A673 (cell line): ENCODE data around the gene TAGLN. TPM values are rescaled to one million over a fixed set of nuclear protein-coding genes. Genes with fewer than 3 reads are reported as not detected.

ENCODE experiments used
- BruUV-seq: library from RNA; stranded (reverse); fragments of 400-500 nt; replicated peaks from 2 replicates; lab custom pipeline; 2021; lab: Mats Ljungman, UMichigan
- CTCF ChIA-PET: fragments of 300-600 bp; sonication (Branson Sonifier 250); formaldehyde crosslinking; loops from one replicate; lab custom pipeline; 2022; ENCODE audit warnings: antibody characterized with exemption; lab: Charles Lee
- POLR2A ChIA-PET: fragments of 300-600 bp; sonication (Branson Sonifier 250); formaldehyde crosslinking; loops from one replicate; lab custom pipeline; 2022; ENCODE audit warnings: antibody characterized with exemption; ENCODE audit not compliant: low non-redundant PET; lab: Charles Lee
- DNase-seq: peaks from one replicate; pipeline ENCODE4 v3.0.0-alpha.2; 2015; ENCODE audit warnings: low spot score
- H3K27ac ChIP-seq: fragments of 200-600 bp; sonication (generic); 2 replicates; pipeline ENCODE4 v1.5.1; 2016; ENCODE audit warnings: mixed run types, low read depth, mild to moderate bottlenecking, mixed read lengths, antibody characterized with exemption, low read length; ENCODE audit not compliant: poor library complexity, severe bottlenecking
- H3K27me3 ChIP-seq: fragments of 200-600 bp; sonication (generic); replicated peaks from 2 replicates; pipeline ENCODE4 v1.6.1; 2017; ENCODE audit warnings: mixed run types, low read depth, mild to moderate bottlenecking, mixed read lengths, antibody characterized with exemption, low read length; ENCODE audit not compliant: insufficient read depth, poor library complexity
- H3K36me3 ChIP-seq: fragments of 200-600 bp; sonication (generic); 2 replicates; pipeline ENCODE4 v1.6.1; 2016; ENCODE audit warnings: mixed run types, mild to moderate bottlenecking, mixed read lengths, antibody characterized with exemption, low read length; ENCODE audit not compliant: insufficient read depth, poor library complexity, severe bottlenecking
- H3K4me1 ChIP-seq: fragments of 200-600 bp; sonication (generic); 2 replicates; pipeline ENCODE4 v1.6.1; 2017; ENCODE audit warnings: mixed run types, mild to moderate bottlenecking, mixed read lengths, antibody characterized with exemption, low read length; ENCODE audit not compliant: insufficient read depth, poor library complexity, severe bottlenecking
- H3K4me3 ChIP-seq: fragments of 200-600 bp; sonication (generic); 2 replicates; pipeline ENCODE4 v1.5.1; 2016; ENCODE audit warnings: low read depth, mixed run types, mild to moderate bottlenecking, mixed read lengths, low read length; ENCODE audit not compliant: poor library complexity, severe bottlenecking
- H3K9me3 ChIP-seq: fragments of 200-600 bp; sonication (generic); 2 replicates; pipeline ENCODE4 v1.6.1; 2016; ENCODE audit warnings: mixed run types, low read depth, mild to moderate bottlenecking, mixed read lengths, antibody characterized with exemption, low read length; ENCODE audit not compliant: poor library complexity, severe bottlenecking
- EZH2 ChIP-seq: fragments of 200-600 bp; sonication (generic); IDR thresholded peaks from 2 replicates; pipeline ENCODE4 v1.6.1; 2017; ENCODE audit warnings: borderline replicate concordance, low read depth, mild to moderate bottlenecking, mixed read lengths, antibody characterized with exemption, low read length; ENCODE audit not compliant: poor library complexity, severe bottlenecking
- intact Hi-C: fragments of 100-400 bp; cut with micrococcal nuclease; formaldehyde crosslinking; loops from one replicate; pipeline ENCODE4 v1.10.0; 2022; ENCODE audit not compliant: unreplicated experiment
- total RNA-seq: library from RNA; stranded (reverse); gene quantifications from 2 replicates; pipeline ENCODE4 v1.2.3, GENCODE V29; 2021
- TF ChIP-seq, protein P1 (sequence below): fragments of 300-800, 200-600 bp; sonication (generic); conservative IDR thresholded peaks from 2 replicates; pipeline ENCODE4 v1.5.1; 2017; ENCODE audit warnings: low read depth, mild to moderate bottlenecking, antibody characterized with exemption, low read length, moderate library complexity, mixed read lengths

The TAGLN gene
- total RNA-seq, 1 experiment from 2014 or later, result 27.2 TPM

DNA sequence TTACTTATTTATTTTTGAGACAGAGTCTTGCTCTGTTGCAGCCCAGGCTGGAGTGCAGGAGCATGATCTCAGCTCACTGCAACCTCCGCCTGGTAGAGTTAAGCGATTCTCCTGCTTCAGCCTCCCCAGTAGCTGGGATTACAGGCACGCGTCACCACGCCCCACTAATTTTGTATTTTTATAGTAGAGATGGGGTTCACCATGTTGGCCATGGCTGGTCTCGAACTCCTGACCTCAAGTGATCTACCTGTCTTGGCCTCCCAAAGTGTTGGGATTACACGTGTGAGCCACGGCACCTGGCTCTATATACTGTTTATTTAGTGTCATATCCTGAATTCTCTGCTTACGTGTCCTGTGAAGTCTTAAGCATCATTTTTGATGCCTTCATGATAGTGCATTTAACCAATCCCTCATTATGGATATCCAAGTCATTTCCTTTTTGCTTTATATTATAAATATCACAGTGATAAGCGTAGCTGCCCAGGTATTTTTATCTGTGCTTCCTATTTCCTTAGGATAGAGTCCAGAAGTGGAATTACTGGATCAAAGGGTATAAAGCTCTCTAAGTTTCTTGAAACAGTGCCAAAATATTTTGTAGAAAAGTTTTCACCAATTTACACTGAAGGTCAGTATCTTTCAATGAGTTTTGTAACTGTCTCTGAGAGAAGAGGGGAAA is 21.5 kb upstream of the TAGLN start:
- Histone ChIP-seq H3K27me3 (no peaks in the 10 kb centered on the region), H3K27ac (peak overlapping the region; percentile 81), H3K9me3 (no peaks in the 10 kb centered on the region), H3K4me1 (peaks cover 29% of the 10 kb centered on the region), H3K36me3 (no peaks in the 10 kb centered on the region), H3K4me3 (peak overlapping the region; percentile 70)
- ChIA-PET CTCF (interaction anchor here (0.6 to 1.1 kb wide), 3 partner anchors 45 to 386 kb away, joined by 3 to 4 read pairs (median 3); partner anchors contain the start of gene APOA5), POLR2A (no interaction called here)
- BruUV-seq, result no TSS peak
- no peak for DNase-seq
- intact Hi-C loops, result loop anchor here (5.0 kb wide), 1 partner anchor 35 kb away; the partner anchor contains the start of gene PAFAH1B2
- TF ChIP-seq, protein P1, sequence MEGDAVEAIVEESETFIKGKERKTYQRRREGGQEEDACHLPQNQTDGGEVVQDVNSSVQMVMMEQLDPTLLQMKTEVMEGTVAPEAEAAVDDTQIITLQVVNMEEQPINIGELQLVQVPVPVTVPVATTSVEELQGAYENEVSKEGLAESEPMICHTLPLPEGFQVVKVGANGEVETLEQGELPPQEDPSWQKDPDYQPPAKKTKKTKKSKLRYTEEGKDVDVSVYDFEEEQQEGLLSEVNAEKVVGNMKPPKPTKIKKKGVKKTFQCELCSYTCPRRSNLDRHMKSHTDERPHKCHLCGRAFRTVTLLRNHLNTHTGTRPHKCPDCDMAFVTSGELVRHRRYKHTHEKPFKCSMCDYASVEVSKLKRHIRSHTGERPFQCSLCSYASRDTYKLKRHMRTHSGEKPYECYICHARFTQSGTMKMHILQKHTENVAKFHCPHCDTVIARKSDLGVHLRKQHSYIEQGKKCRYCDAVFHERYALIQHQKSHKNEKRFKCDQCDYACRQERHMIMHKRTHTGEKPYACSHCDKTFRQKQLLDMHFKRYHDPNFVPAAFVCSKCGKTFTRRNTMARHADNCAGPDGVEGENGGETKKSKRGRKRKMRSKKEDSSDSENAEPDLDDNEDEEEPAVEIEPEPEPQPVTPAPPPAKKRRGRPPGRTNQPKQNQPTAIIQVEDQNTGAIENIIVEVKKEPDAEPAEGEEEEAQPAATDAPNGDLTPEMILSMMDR, result no peak
- no peak for TF ChIP-seq EZH2

DNA sequence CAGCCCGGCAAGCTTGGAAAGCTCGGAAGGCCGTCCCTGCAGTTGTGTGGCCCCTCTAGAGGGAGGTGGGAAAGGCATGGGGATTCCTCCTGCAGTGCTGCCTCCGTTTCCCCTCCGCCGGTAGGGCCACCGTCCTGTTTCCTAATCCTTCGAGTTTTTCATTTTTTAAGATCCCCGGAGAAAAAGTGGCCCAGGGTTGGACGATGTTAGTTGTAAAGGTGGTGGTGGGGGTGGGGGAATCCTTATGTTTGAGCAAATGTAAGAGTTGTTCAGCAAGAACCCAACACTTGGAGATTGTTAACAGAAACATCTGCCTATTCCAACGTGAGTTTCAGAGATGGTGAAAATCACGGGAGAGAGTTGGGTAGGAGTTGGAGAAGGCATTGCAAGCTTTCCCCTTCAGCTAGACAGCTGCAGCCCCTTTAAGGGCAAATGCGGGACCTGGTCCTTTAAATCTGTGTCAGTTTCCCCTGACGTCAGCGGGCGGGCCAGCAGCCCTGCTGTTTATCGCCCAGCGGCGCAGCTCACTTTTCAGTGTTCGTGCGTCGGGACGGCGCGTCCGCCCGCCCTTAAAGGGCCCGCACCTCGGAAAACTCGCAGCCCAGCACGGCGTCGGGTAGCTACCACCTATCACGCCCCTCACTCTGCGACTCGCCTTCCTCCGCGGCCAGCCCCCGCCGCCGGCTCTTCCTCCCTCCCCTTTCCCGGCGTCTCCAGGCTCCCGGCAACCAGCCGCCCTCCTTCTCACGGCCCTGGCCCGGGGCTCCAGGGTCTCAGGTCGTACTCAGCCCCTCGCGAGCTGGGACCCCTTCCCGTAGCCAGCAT is 20.7 kb upstream of the TAGLN start, which contains the start of gene SIDT2:
SIDT2 (plus strand) TSS at position 534 of the 825 bp plus-strand sequence. CDS start 521 bp downstream, outside the sequence.
- ChIA-PET CTCF (interaction anchor here (0.6 to 1.1 kb wide), 5 partner anchors 32 to 387 kb away, joined by 3 to 4 read pairs (median 3); partner anchors contain the start of gene APOA5), POLR2A (interaction anchor here (0.5 kb wide), 1 partner anchor 423 kb away, joined by 3 read pairs; no protein-coding TSS in a partner anchor)
- BruUV-seq, result no TSS peak
- intact Hi-C loops, result loop anchor here (5.0 kb wide), 1 partner anchor 36 kb away; the partner anchor contains the start of gene PAFAH1B2
- no peaks in the 10 kb centered on the region for H3K36me3 ChIP-seq
- H3K4me3 ChIP-seq, result peak within 1 kb of the TSS; percentile 70
- peak; percentile 98 for DNase-seq
- H3K27ac ChIP-seq, result peak within 1 kb of the TSS; percentile 81
- H3K9me3 ChIP-seq, result no peaks in the 10 kb centered on the region
- TF ChIP-seq, protein P1, result no peak
- TF ChIP-seq EZH2, result no peak
- H3K4me1 ChIP-seq, result peaks cover 29% of the 10 kb centered on the region
- no peaks in the 10 kb centered on the region for H3K27me3 ChIP-seq
